Body of pancreas (tissue), 4 donors: ENCODE measurements around the gene CCDC63.

ENCODE experiments used
- CTCF ChIP-seq, 7 experiments: fragments of 450-650 bp in 4 of 7; fragments of 200-600 bp in 3 of 7; sonication (generic) in 3 of 7; IDR thresholded peaks; one replicate each; pipeline ENCODE4 v1.5.1; 2016 to 2019; ENCODE audit warnings: antibody characterized with exemption in 7 of 7
- POLR2A ChIP-seq, 3 donors: fragments of 450-650 bp; IDR thresholded peaks; one replicate each; pipeline ENCODE4 v1.6.1; 2016; ENCODE audit warnings: antibody characterized with exemption in 3 of 3, mild to moderate bottlenecking in 2 of 3

GRCh38 chr12:110857528-110857927, 10.7 kb downstream of the CCDC63 start:
- no peak for TF ChIP-seq CTCF (IDR thresholded peaks at IDR 0.05)
- no peak for TF ChIP-seq POLR2A (IDR thresholded peaks at IDR 0.05)
